G401 (cell line): ENCODE measurements around the gene PRMT7. TPM values are rescaled to one million over a fixed set of nuclear protein-coding genes. Genes with fewer than 3 reads are reported as not detected.
A peak's percentile ranks its signal among the peaks of the same experiment; 100 is the strongest.

Experiments used
- DNase-seq: peaks from one replicate; pipeline ENCODE4 v3.0.0-alpha.2; 2015; ENCODE audit warnings: low spot score
- in situ Hi-C: cut with HindIII; loops from 2 replicates; pipeline ENCODE4 v1.10.0; 2016; ENCODE audit warnings: low sequenced_read_pairs, mixed read lengths
- total RNA-seq: library from RNA; depleted of rRNA; stranded (reverse); fragments of >200 nt; shearing (Covaris generic); gene quantifications from 2 replicates; pipeline ENCODE4 v1.2.3, GENCODE V29; 2014

PRMT7 gene
- total RNA-seq, 1 experiment from 2014 or later = 85.9 TPM

DNA sequence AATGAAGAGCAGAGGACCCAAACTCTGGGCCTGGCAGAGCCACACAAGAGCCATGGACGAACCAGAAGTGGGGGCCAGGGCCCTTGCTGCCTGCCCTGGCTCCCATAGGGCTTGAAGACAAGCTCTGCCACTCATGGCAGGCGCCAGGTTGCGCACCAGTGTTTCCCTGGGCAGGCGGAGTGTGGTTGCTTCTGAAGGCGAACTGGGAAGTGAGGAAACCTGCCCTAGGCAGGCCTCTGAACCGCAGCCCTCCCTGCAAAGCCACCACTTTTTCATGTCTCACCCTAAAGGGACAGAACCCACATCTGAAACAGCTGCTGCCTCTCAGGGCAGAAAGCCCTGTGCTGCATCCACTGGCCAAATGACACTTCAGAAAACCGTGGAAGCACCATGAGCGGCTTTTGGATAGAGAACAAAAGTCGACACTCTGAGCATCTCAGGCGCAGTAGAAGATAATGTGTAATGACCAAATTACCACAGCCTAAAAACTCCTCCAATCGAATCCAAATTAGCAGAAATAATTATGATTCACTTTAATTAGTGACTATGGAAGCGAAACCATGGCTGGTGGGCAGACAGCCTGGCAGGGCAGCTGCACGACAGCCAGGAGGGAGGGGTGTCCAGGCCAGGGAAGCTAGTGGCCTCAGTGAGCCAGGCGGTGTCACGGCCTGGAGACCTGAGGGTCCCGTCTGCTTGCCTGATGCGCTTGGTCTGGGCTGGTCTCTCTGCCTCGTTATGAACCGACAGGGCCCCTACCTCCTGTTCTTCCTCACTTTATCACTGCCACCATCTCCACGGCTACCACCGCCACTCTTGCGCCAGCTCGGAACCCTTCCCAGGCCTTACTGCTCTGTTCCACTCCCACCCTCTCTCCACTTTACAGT, 59.1 kb downstream of the PRMT7 start:
- no peak for DNase-seq
- in situ Hi-C loops = no loop called here

GRCh38 chr16:68370581-68371275, 59.9 kb downstream of the PRMT7 start:
- in situ Hi-C loops = no loop called here
- DNase-seq = no peak

DNA sequence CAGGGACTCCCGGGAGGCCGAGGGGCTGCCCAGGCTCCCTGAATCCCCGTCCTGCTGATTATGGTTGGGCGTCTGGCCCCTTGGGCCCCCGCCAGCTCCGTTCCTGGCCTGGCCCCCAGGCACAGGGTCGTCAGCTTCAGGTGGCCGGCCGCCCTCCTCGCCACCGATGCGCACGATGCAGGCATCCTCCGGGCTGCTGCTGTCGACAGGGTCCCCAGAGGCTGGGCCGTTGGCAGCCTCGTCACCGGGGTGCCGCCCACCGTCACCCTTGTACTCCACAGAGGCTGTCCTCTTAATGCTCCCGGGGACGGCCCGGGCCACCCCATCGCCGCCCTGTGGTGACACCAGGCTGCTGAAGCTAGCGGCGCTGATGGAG, 60.4 kb downstream of the PRMT7 start:
- DNase-seq = no peak
- in situ Hi-C loops = no loop called here

DNA sequence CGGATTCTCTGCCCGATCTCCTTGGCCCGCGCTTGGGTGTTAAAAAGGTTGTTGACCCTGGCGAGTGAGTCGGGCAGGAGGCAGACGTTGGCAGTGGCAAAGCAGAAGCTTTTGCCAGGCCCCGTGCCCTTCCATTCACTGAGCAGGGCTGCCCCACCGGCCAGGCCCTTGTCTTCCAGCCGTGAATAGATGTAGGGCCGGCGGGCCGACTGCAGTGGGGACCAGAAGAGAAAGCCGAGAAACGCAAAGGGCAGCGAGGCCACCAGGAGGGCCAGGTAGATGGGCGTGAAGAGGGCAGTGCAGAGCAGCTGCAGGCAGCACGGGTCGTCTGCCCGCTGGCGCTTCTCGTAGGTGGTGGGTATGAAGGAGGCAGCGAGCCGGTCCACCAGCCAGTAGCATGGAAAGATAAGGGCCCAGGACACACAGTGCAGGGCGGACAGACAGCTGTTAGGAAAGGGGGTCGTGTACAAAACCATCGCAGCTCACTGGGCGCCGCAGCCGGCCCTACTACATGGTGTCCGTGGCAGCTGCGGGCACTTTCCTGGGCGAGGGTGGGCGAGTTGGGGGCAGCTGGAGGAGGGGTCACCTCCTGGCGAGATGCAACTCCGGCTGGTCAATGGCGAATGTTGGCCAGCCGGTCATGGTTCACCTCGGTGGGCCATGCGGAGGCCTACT, 61.0 kb downstream of the PRMT7 start:
- in situ Hi-C loops = no loop called here
- DNase-seq = no peak

- in situ Hi-C loops = no loop called here
- no peak for DNase-seq
Measured at GRCh38 chr16:68372381-68372720, 61.5 kb downstream of the PRMT7 start.

- in situ Hi-C loops = no loop called here
- no peak for DNase-seq
Measured at GRCh38 chr16:68372806-68373205, 62.0 kb downstream of the PRMT7 start.

DNA sequence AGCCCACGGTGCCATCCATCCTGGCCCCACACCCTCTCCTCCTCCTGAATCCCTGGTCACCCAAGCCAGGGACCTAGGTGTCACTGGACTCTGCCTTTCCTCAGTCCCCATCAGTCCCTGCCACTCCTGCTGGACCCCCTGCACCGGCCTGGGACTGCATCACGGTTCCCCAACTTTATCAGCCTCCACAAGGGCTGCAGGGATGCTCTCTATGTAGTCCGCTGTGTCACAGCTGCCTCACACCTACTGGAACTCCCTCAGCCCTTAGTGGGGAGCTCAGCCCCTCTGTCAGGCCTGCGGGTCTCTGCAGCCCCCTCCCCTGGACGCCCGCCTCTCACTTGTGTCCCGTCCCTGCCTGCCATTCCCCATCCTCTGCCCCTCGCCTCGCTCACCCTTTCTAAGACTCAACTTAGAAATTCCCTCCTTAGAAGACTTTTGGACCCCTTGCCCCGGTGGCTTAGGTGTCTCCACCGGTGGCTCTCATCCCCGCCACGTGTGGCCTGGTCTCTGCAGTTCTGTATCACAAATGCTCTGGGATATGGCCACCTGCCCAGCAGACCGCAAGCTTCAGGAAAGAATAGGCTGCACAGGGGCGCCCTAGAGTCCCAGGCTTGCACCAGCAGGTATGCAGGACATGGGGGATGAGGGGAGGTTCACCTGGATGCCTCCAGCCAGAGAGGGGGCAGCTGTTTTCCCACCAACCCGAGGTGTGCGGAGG, 62.9 kb downstream of the PRMT7 start:
- in situ Hi-C loops = no loop called here

GRCh38 chr16:68374246-68374805, 63.5 kb downstream of the PRMT7 start:
- in situ Hi-C loops = no loop called here
- DNase-seq = peak; percentile 86

More for the DNA sequence above, 62.9 kb downstream of the PRMT7 start:
- DNase-seq = peak; percentile 61

DNA sequence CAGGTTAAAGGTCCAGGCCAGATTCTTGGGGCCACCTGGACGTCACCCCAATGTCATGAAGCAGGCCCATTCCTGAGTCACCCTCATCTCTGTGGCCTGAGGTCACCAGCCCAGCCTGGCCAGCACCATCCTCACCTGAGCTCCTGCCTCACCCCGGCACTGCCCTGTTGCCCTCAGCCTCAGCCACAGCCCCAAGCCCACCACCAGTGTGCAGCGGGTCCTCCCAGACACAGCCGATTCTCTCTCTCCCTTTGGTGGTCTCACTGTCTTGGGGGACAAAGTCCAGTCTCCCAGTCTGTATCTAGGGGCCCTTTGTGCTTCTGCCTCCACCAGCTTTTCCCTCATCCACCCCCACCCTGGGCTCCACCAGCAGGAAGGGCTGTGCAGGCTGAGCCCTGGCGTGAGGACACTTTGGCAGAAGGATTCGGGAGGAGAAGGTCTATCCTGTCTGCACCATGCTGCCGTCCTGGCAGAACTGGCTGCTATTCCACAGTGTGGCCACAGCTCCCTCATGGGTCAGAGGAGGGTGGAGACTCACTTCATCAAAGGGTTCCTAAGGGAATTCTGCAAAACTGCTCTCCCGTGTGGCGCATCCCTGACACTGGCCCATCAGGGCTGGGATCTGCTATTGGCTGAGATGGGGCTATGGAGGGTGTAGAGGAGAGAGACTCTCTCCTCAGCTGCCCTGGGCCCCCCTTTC, 64.3 kb downstream of the PRMT7 start:
- peak; percentile 72 for DNase-seq
- in situ Hi-C loops = no loop called here

DNA sequence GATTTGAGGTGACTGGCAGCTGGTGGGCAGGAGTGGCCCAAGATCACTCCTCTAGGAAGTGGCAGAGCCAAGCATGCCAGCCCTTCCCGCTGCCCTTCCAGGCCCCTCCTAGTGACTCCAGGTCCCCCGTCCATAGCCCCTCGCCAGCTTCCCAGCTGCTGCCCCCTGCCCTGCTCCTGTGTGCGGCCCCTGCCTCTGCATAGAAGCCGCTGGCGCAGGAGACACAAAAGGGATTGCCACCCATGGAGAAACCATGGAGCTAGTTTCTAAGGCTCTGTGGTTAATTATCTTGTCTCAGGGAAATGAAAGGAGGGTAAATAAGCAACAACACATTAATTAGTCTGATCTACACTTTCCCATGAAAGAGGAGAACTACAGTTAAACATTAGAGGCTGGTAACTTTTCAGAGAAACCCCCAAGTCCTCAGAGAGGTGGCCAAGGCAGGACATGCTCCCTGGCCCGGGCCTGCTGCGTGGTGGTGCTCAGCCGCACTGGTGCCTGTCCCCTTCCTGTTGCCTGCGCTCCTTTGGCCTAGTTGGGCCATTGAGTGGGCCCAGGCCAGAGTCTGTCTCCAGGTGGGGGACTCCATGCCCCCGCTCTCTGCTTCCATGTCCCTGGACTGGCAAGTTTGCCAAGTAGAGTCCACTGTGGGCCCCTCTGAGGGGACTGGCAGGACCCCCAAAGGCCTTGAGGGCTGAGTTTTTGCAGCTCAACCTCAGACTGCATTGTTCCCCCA, 65.2 kb downstream of the PRMT7 start:
- DNase-seq = no peak
- in situ Hi-C loops = no loop called here

DNA sequence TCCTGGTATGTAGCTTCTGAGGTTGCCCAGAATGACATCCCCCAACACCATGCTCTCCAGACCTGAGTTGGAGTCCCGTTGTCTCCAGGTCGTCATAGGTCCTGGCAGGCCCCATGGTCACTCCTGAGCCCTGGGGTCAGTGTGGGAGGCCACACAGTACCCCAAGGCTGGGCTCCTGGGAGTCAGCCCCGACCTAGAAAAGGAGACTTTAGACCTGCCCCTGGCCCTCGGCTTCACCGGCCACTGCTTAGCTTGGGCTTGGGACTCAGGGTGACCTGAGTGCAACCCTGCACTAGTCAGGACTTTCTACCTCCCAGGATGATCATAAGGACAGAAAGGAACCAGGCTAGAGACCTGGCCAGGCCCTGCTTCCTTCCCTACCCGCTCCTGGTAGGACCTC, 65.8 kb downstream of the PRMT7 start:
- no peak for DNase-seq
- in situ Hi-C loops = no loop called here

GRCh38 chr16:68377221-68377620, 66.4 kb downstream of the PRMT7 start:
- in situ Hi-C loops = no loop called here

GRCh38 chr16:68377667-68378393, 67.0 kb downstream of the PRMT7 start:
- in situ Hi-C loops = no loop called here
- DNase-seq = peak; percentile 91

More at GRCh38 chr16:68377221-68377620, 66.4 kb downstream of the PRMT7 start:
- no peak for DNase-seq

DNA sequence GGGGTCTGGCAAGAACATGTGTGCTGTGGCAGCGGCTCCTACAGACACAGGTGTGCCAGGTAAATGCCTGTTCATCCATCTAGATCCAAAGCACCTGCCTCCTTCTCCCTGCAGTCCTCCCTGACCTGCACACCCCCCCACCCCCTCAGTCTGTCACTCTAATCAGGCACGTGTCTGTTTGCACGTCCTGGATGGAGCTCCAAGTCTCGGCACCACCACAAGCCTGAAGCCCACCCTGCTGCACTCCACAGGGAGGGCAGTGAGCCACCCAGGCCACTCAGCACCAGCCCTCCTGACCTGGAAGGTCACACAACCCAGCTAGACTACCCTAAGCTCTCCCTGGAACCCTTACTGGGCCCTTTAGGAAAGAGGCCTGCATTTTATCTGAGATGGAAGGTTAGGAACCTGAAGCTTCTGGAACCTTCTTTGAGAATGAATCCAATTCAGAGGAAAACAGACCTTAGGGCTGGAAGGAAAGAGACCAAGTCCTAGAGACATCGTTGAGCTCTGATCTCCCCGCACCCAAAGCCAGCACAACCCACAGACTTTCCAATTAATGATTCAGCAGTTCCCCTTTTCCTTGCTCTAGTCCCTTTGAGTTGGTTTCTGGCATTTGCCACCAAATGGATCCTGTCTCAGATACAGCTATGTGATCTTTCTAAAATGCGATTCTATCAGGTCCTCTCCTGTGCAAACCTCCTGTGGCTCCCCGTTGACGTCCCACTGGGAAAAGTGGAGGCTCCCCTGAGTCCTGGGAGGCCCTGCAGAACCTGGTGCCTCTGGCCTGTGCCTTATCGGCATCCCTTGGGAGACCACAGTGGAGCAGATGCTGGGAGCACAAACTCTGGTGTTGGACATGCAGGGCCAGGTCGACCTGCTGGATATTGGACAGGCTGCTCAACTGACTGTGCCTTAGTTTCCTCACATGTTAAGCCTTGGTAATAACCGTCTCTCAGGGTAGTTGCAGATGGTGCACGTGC, 67.9 kb downstream of the PRMT7 start:
- in situ Hi-C loops = no loop called here
- peak; percentile 18 for DNase-seq

GRCh38 chr16:68379472-68380347, 68.9 kb downstream of the PRMT7 start:
- peak; percentile 79 for DNase-seq
- in situ Hi-C loops = no loop called here
